OCI-LY7 (cell line): ENCODE measurements around the gene FBF1. TPM values are rescaled to one million over a fixed set of nuclear protein-coding genes. Genes with fewer than 3 reads are reported as not detected.
"Not testable (repeated sequence)": the region's sequence is repeated elsewhere in the genome, so short reads cannot be mapped to it uniquely, and the experiment has no call there.

ENCODE experiments used
- BruUV-seq: library from RNA; stranded (reverse); fragments of 400-500 nt; replicated peaks from 2 replicates; lab custom pipeline; 2021; lab: Mats Ljungman, UMichigan
- CTCF ChIA-PET: fragments of 300-600 bp; sonication (Branson Sonifier 250); formaldehyde crosslinking; loops from one replicate; lab custom pipeline; 2022; ENCODE audit warnings: antibody characterized with exemption; ENCODE audit not compliant: unreplicated experiment; lab: Charles Lee
- POLR2A ChIA-PET: fragments of 300-600 bp; sonication (Branson Sonifier 250); formaldehyde crosslinking; loops from one replicate; lab custom pipeline; 2022; ENCODE audit warnings: antibody characterized with exemption; lab: Charles Lee
- DNase-seq: peaks from one replicate; pipeline ENCODE4 v3.0.0-alpha.2; 2015; ENCODE audit warnings: low spot score
- H2AFZ ChIP-seq: fragments of 200-600 bp; sonication (generic), shearing (Covaris generic); 2 replicates; pipeline ENCODE4 v1.6.1; 2014; ENCODE audit warnings: mild to moderate bottlenecking, antibody characterized with exemption, low read length, moderate library complexity
- H3K27ac ChIP-seq: fragments of 200-600 bp; sonication (generic); 2 replicates; pipeline ENCODE4 v1.5.1; 2014; ENCODE audit warnings: mixed run types, low read depth, mild to moderate bottlenecking, moderate library complexity, low read length, inconsistent platforms; ENCODE audit not compliant: poor library complexity, severe bottlenecking
- H3K36me3 ChIP-seq: fragments of 200-600 bp; sonication (generic); 2 replicates; pipeline ENCODE4 v1.6.1; 2014; ENCODE audit warnings: mild to moderate bottlenecking, antibody characterized with exemption, low read length, moderate library complexity, mixed read lengths; ENCODE audit not compliant: insufficient read depth
- H3K4me1 ChIP-seq: fragments of 200-600 bp; sonication (generic); 2 replicates; pipeline ENCODE4 v1.5.1; 2014; ENCODE audit warnings: mild to moderate bottlenecking, low read length; ENCODE audit not compliant: insufficient read depth, poor library complexity, severe bottlenecking
- H3K4me2 ChIP-seq: fragments of 200-600 bp; sonication (generic); 2 replicates; pipeline ENCODE4 v1.6.1; 2014; ENCODE audit warnings: mild to moderate bottlenecking, low read length
- H3K4me3 ChIP-seq: fragments of 200-600 bp; sonication (generic); 2 replicates; pipeline ENCODE4 v1.5.1; 2014; ENCODE audit warnings: mild to moderate bottlenecking, low read depth, low read length; ENCODE audit not compliant: poor library complexity, severe bottlenecking
- H3K79me2 ChIP-seq: fragments of 200-600 bp; sonication (generic); 2 replicates; pipeline ENCODE4 v1.6.1; 2016; ENCODE audit warnings: low read depth, mild to moderate bottlenecking, low read length, moderate library complexity, mixed read lengths; ENCODE audit not compliant: insufficient read depth
- H3K9me2 ChIP-seq: fragments of 200-600 bp; sonication (generic); 2 replicates; pipeline ENCODE4 v1.6.1; 2016; ENCODE audit warnings: mild to moderate bottlenecking, low read length, mixed read lengths; ENCODE audit not compliant: insufficient read depth
- H3K9me3 ChIP-seq: fragments of 200-600 bp; sonication (generic); 2 replicates; pipeline ENCODE4 v1.6.1; 2014; ENCODE audit warnings: mild to moderate bottlenecking, mixed run types, low read length, mixed read lengths
- H4K20me1 ChIP-seq: fragments of 200-600 bp; sonication (generic); 2 replicates; pipeline ENCODE4 v1.6.1; 2014; ENCODE audit warnings: mild to moderate bottlenecking, antibody characterized with exemption, low read length, moderate library complexity, mixed read lengths; ENCODE audit not compliant: insufficient read depth
- EZH2phosphoT487 ChIP-seq: fragments of 200-600 bp; sonication (generic); IDR thresholded peaks from 2 replicates; pipeline ENCODE4 v1.6.1; 2018; ENCODE audit warnings: low read depth, borderline replicate concordance, mild to moderate bottlenecking, mixed run types, antibody characterized with exemption, low read length, moderate library complexity, mixed read lengths
- intact Hi-C: fragments of 100-400 bp; cut with micrococcal nuclease; formaldehyde crosslinking; loops from one replicate; pipeline ENCODE4 v1.10.0; 2022; ENCODE audit not compliant: unreplicated experiment
- total RNA-seq, 2 experiments: library from RNA; depleted of rRNA in 1 of 2; stranded (reverse); fragments of >200 nt in 1 of 2; shearing (Covaris generic) in 1 of 2; gene quantifications; 2 replicates each; pipeline ENCODE4 v1.2.3, GENCODE V29; 2014 to 2022
- TF ChIP-seq, protein P1 (sequence below): fragments of 200-600 bp; sonication (generic); conservative IDR thresholded peaks from 2 replicates; pipeline ENCODE4 v1.5.1; 2014; ENCODE audit warnings: mild to moderate bottlenecking, antibody characterized with exemption, low read length, moderate library complexity, mixed read lengths

FBF1 gene
- total RNA-seq, 2 experiments from 2014 or later, result 34.6 to 47.9 TPM

- ChIA-PET CTCF (no interaction called here), POLR2A (interaction anchor here (1.0 to 1.9 kb wide), 3 partner anchors 11 to 15 kb away, joined by 3 to 5 read pairs (median 4); no protein-coding TSS in a partner anchor)
- no peak overlapping the region for H3K4me2 ChIP-seq
- H3K9me2 ChIP-seq, result no peaks in the 10 kb centered on the region
- intact Hi-C loops, result loop anchor here (10.0 kb wide), 1 partner anchor 186 kb away; the partner anchor contains the start of gene UNK
- no peaks in the 10 kb centered on the region for H3K79me2 ChIP-seq
- no TSS peak for BruUV-seq
- TF ChIP-seq, protein P1, sequence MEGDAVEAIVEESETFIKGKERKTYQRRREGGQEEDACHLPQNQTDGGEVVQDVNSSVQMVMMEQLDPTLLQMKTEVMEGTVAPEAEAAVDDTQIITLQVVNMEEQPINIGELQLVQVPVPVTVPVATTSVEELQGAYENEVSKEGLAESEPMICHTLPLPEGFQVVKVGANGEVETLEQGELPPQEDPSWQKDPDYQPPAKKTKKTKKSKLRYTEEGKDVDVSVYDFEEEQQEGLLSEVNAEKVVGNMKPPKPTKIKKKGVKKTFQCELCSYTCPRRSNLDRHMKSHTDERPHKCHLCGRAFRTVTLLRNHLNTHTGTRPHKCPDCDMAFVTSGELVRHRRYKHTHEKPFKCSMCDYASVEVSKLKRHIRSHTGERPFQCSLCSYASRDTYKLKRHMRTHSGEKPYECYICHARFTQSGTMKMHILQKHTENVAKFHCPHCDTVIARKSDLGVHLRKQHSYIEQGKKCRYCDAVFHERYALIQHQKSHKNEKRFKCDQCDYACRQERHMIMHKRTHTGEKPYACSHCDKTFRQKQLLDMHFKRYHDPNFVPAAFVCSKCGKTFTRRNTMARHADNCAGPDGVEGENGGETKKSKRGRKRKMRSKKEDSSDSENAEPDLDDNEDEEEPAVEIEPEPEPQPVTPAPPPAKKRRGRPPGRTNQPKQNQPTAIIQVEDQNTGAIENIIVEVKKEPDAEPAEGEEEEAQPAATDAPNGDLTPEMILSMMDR, result no peak
- no peak for TF ChIP-seq EZH2phosphoT487
- H3K27ac ChIP-seq, result no peak overlapping the region
- H2AFZ ChIP-seq, result no peak overlapping the region
- no peaks in the 10 kb centered on the region for H3K9me3 ChIP-seq
- no peak overlapping the region for H3K4me3 ChIP-seq
- DNase-seq, result no peak
- H3K36me3 ChIP-seq, result peaks cover 6% of the 10 kb centered on the region; the same call in 1 of the 2 replicates
- H3K4me1 ChIP-seq, result peaks cover 5% of the 10 kb centered on the region
- H4K20me1 ChIP-seq, result no peaks in the 10 kb centered on the region
Observed at GRCh38 chr17:75970626-75971025, 29.8 kb upstream of the FBF1 start.

DNA sequence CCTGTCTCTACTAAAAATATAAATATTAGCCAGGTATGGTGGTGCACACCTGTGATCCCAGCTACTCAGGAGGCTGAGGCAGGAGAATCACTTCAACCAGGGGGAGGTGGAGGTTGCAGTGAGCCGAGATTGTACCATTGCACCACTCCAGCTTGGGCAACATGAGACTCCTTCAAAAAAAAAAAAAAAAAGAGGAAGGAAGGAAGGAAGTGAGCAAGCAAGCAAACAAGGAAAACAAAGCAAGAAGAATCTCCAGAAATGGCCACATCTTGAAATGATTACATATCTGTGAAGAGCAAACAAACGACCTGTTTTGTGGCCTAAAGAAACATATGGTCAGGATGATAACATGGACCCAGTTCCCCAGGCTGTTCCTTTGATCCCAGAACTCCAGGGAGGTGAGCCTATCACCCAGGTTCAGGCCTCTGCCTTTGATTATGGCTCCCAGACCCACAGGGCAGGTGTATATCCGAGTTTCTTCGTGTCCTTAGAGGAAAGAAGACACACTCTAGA, 29.2 kb upstream of the FBF1 start:
- no TSS peak for BruUV-seq
- no peak for DNase-seq
- ChIA-PET CTCF (no interaction called here), POLR2A (interaction anchor here (1.5 to 1.9 kb wide), 2 partner anchors 10 to 13 kb away, joined by 3 to 5 read pairs; no protein-coding TSS in a partner anchor)
- Histone ChIP-seq H3K9me2 (no peaks in the 10 kb centered on the region), H3K36me3 (peaks cover 6% of the 10 kb centered on the region; the same call in 1 of the 2 replicates), H4K20me1 (no peaks in the 10 kb centered on the region), H3K27ac (no peak overlapping the region), H2AFZ (no peak overlapping the region), H3K4me1 (peaks cover 4% of the 10 kb centered on the region), H3K79me2 (no peaks in the 10 kb centered on the region), H3K9me3 (no peaks in the 10 kb centered on the region), H3K4me2 (no peak overlapping the region), H3K4me3 (no peak overlapping the region)
- TF ChIP-seq EZH2phosphoT487, result no peak
- TF ChIP-seq, protein P1, result no peak
- intact Hi-C loops, result loop anchor here (10.0 kb wide), 1 partner anchor 185 kb away; the partner anchor contains the start of gene UNK

- CTCF ChIA-PET, intact Hi-C loops, H2AFZ ChIP-seq, H3K4me1 ChIP-seq, H3K36me3 ChIP-seq, H3K79me2 ChIP-seq, H4K20me1 ChIP-seq, DNase-seq, H3K27ac ChIP-seq, BruUV-seq, H3K4me2 ChIP-seq, H3K9me3 ChIP-seq, H3K4me3 ChIP-seq, H3K9me2 ChIP-seq: not testable (repeated sequence)
- POLR2A ChIA-PET, result interaction anchor here (1.9 kb wide), 1 partner anchor 9 kb away, joined by 5 read pairs; no protein-coding TSS in a partner anchor
Observed at GRCh38 chr17:75969044-75969443, 28.2 kb upstream of the FBF1 start.
